Measurements from ENCODE around the gene VWA7.
"Not testable (repeated sequence)": the region's sequence is repeated elsewhere in the genome, so short reads cannot be mapped to it uniquely, and the experiment has no call there.

Gene VWA7

GRCh38 chr6:31799781-31800180, 22.7 kb upstream of the VWA7 start:
- no peak for DNase-seq

- DNase-seq: no peak
These were observed 20.5 kb upstream of the VWA7 start for GRCh38 chr6:31797588-31797987.

- DNase-seq: no peak
These were observed 19.9 kb upstream of the VWA7 start for GRCh38 chr6:31796993-31797385.

- DNase-seq: peak; percentile 91
These were observed 18.6 kb upstream of the VWA7 start, which contains the start of gene VARS1 for GRCh38 chr6:31795616-31796298. Gene VARS1, minus strand, starts transcription at chr6:31795752. Its CDS starts 535 bp downstream, at chr6:31795217.

DNA sequence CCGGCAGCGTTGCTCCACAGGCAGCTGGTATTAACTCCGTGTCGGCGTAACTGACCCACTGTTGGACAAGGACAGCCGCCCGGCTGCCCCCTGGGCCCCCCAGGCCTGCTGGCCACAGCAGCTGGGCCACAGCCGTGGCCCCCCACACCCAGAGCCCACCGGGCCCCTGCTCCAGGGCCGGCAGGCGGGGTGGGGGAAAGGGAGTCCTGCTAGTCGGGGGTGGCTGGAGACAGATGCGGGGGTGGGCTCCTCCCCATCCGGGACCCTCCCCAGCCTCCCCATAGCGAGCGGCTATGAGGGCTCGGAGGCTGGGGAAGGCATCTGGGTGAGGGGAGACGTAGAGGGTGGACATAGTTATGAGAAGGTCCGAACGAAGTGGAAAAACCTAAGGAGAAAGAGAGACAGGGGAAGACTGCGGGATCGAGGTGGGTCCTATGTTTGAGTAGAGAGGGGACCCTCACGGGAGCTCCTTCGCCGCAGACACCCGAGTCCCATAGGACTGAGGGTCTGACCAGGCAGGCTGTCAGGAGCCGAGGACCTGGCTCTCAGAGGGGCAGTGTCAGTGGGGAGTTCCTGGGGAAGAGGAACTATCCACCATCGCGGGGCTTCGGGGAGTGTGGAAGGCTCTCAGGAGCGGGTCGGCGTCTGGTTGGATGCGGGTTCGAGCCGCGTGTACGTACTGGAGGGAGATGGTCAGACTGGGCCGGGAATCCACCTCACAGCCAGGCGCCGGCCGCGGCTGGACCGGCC, 17.9 kb upstream of the VWA7 start:
- DNase-seq: no peak

DNA sequence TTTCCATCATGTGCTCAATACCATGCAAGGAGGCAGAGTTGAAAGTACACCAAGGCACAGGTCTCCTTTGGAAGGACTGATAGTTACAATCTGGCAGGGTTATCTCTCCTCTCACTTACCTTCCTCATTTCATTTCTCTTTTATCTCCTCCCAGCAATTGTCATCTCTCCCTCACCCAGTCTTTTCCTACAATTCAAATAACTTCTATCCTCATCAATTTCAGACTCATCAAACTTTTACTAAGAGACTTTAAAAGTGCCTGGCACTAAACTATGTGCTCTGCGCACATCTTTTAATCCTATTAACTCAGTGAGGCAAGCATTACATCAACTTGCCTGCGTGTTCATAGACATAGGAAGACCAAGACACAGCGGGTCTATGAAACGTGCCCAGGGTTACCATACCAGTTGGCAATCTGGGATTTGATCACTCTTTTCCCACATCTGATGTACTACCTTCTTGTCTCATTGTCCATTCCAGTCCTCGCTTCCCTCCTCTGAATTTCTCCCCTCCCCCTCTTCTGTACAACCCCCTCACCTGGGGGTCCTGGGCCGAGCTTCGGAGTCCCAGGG, 17.3 kb upstream of the VWA7 start:
- DNase-seq: no peak

DNA sequence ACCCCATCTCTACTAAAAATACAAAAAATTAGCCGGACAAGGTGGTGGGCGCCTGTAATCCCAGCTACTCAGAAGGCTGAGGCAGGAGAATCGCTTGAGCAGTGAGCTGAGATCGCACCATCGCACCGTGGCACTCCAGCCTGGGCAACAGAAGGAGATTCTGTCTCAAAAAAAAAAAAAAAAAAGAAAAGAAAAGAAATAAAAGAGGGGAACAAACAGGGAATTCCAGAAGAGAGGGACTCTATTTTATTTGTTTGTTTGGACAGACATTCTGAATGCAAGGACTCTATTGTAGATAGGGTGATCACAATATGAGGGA, 16.8 kb upstream of the VWA7 start:
- not testable (repeated sequence) for DNase-seq

- no peak for DNase-seq
These were observed 15.6 kb upstream of the VWA7 start for GRCh38 chr6:31792761-31793171.

GRCh38 chr6:31792090-31792374, 14.9 kb upstream of the VWA7 start:
- DNase-seq: no peak

- DNase-seq: peak; percentile 73
These were observed 14.4 kb upstream of the VWA7 start for GRCh38 chr6:31791324-31792089.

GRCh38 chr6:31785475-31785874, 8.3 kb upstream of the VWA7 start:
- no peak for DNase-seq

- DNase-seq: no peak
These were observed 7.2 kb upstream of the VWA7 start for GRCh38 chr6:31784098-31784925.

GRCh38 chr6:31782126-31782855, 5.2 kb upstream of the VWA7 start:
- no peak for DNase-seq

GRCh38 chr6:31781244-31782125, 4.4 kb upstream of the VWA7 start:
- no peak for DNase-seq

- DNase-seq: no peak
These were observed 3.5 kb upstream of the VWA7 start for GRCh38 chr6:31780507-31781243.

- DNase-seq: no peak
These were observed 2.8 kb upstream of the VWA7 start for GRCh38 chr6:31779908-31780307.

DNA sequence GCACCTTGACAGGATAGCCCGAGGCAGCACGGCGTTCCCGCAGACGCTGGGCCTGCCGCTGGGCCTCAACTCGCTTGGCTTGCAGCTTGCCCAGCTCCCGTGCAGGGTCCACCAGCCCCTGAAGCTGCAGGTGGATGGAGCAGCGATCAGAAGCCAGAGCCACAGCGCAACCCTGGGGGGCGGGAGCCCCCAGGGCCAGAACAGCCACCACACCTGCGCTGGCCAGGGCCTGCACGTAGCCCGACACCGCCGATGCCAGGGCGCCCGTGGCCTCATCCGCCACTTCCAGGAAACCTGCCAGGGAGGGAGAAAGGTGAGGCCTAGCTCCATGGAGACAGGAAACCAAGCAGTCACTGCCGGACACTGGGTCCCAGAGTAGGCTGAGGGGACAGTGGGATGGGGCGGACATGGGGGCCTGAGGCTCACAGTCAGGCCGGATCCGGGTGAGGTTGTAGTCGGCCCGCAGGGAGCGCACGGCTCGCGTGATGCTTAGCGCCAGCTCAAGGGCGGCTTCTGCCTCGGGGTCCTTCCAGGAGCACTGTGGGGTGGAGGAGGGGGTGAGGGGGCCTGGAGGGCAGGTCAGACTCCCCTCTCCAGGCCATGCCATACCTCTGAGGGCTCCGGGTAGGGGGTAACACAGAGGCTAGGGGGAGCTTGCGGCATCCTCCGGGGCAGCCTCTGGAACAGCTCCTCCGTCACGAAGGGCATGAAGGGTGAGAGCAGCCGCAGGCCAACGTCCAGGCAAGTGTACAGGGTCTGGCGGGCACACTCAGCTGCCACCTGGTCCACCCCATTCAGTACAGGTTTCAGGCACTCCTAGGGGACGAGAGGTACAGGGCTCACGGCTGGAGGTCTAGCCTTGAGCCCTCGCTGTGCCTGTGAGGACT, 2.1 kb upstream of the VWA7 start:
- no peak for DNase-seq

DNA sequence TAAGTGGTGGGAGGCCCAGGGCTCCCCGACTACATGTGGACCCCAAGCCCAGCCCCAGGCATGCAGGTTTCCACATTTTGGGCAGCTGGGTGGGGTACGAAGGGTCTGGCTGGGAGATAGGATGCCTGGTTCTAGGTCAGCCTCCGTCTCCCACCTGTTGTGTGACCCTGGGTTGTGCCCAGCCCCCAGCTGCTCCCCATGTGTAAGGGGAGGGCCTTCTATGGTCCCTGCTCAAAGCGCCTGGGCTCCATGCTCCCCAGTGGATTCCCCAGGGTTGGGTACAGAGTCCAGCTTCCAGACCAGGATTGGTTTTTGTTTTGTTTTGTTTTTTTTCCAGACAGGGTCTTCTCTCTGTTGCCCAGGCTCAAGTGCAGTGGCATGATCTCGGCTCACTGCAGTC, 1.1 kb upstream of the VWA7 start:
- no peak for DNase-seq

GRCh38 chr6:31777667-31778050, 531 bp upstream of the VWA7 start:
- no peak for DNase-seq

All from left hindlimb (tissue), 1 donor.